Thymus (tissue), 11 donors: ENCODE measurements around the gene SEC11C. TPM values are rescaled to one million over a fixed set of nuclear protein-coding genes. Genes with fewer than 3 reads are reported as not detected.

Source experiments
- DNase-seq, 9 donors: peaks; one replicate each; pipeline ENCODE4 v3.0.0-alpha.2; 2013; ENCODE audit warnings: low spot score in 9 of 9, low read depth in 6 of 9, missing footprints in 1 of 9
- H3K27ac ChIP-seq, 2 donors: one replicate each; pipeline ENCODE4 v1.5.1; 2013; ENCODE audit warnings: control low read depth in 1 of 2, low read depth in 1 of 2, low read length in 1 of 2, mild to moderate bottlenecking in 1 of 2, moderate library complexity in 1 of 2
- H3K27me3 ChIP-seq, 2 donors: one replicate each; pipeline ENCODE4 v1.5.1; 2013; ENCODE audit warnings: low read length in 1 of 2; ENCODE audit not compliant: control insufficient read depth in 2 of 2, insufficient read depth in 1 of 2
- H3K36me3 ChIP-seq, 2 donors: one replicate each; pipeline ENCODE4 v1.5.1; 2013; ENCODE audit warnings: low read length in 1 of 2, mild to moderate bottlenecking in 1 of 2, moderate library complexity in 1 of 2; ENCODE audit not compliant: control insufficient read depth in 2 of 2, insufficient read depth in 2 of 2
- H3K4me1 ChIP-seq, 2 donors: one replicate each; pipeline ENCODE4 v1.5.1; 2013; ENCODE audit warnings: low read length in 2 of 2; ENCODE audit not compliant: control insufficient read depth in 2 of 2, insufficient read depth in 2 of 2
- H3K4me3 ChIP-seq, 2 donors: one replicate each; pipeline ENCODE4 v1.5.1; 2013; ENCODE audit warnings: low read length in 2 of 2, control low read depth in 1 of 2, mild to moderate bottlenecking in 1 of 2
- H3K9me3 ChIP-seq, 2 donors: one replicate each; pipeline ENCODE4 v1.5.1; 2013; ENCODE audit warnings: low read length in 1 of 2, mild to moderate bottlenecking in 1 of 2; ENCODE audit not compliant: control insufficient read depth in 2 of 2, insufficient read depth in 1 of 2
- WGBS: extraction: QIAGEN DNeasy Blood & Tissue Kit; methylation state at CpG from one replicate; pipeline ENCODE4 v1.1.7; 2013; 5-methylcytosine and 5-hydroxymethylcytosine counted together
- polyA plus RNA-seq: library from polyadenylated mRNA; stranded (reverse); fragments of 200-250 nt; gene quantifications from one replicate; pipeline ENCODE4 v1.2.3, GENCODE V29; 2013
- total RNA-seq: library from RNA; stranded (reverse); fragments of 120-200 nt; gene quantifications from one replicate; pipeline ENCODE4 v1.2.4, GENCODE V29; 2013
- donor health status: healthy.

The SEC11C gene
- total and polyA plus RNA-seq, 2 donors, result 86.0 to 92.8 TPM

GRCh38 chr18:59150236-59150635 lies 10.6 kb downstream of the SEC11C start:
- Histone ChIP-seq H3K4me1 (peaks cover 0 to 3% of the 10 kb centered on the region in 2 donors), H3K4me3 (no peak overlapping the region), H3K27me3 (no peaks in the 10 kb centered on the region), H3K9me3 (no peaks in the 10 kb centered on the region), H3K36me3 (peaks cover 3 to 26% of the 10 kb centered on the region in 2 donors), H3K27ac (no peak overlapping the region)
- no peak for DNase-seq
- WGBS, result 93% methylated on average over 11 of the region's 11 CpGs

- H3K9me3 ChIP-seq, result no peaks in the 10 kb centered on the region
- H3K4me3 ChIP-seq, result no peak overlapping the region
- peaks cover 8 to 25% of the 10 kb centered on the region in 2 donors for H3K36me3 ChIP-seq
- no peaks in the 10 kb centered on the region for H3K27me3 ChIP-seq
- no peak overlapping the region for H3K27ac ChIP-seq
- 98% methylated on average over 2 of the region's 2 CpGs for WGBS
- DNase-seq, result no peak
- no peaks in the 10 kb centered on the region for H3K4me1 ChIP-seq
Measured at GRCh38 chr18:59155153-59155552, 15.5 kb downstream of the SEC11C start.

GRCh38 chr18:59156316-59156715 lies 16.6 kb downstream of the SEC11C start:
- H3K4me3 ChIP-seq, result no peak overlapping the region
- H3K27ac ChIP-seq, result no peak overlapping the region
- H3K36me3 ChIP-seq, result peaks cover 8 to 18% of the 10 kb centered on the region in 2 donors
- DNase-seq, result no peak
- WGBS, result 98% methylated on average over 3 of the region's 3 CpGs
- H3K9me3 ChIP-seq, result no peaks in the 10 kb centered on the region
- H3K4me1 ChIP-seq, result no peaks in the 10 kb centered on the region
- H3K27me3 ChIP-seq, result no peaks in the 10 kb centered on the region

- no peaks in the 10 kb centered on the region for H3K27me3 ChIP-seq
- DNase-seq, result no peak
- no peak overlapping the region for H3K27ac ChIP-seq
- 96% methylated on average over 3 of the region's 3 CpGs for WGBS
- H3K36me3 ChIP-seq, result peaks cover 5% of the 10 kb centered on the region in 2 donors
- H3K4me1 ChIP-seq, result no peaks in the 10 kb centered on the region
- H3K9me3 ChIP-seq, result no peaks in the 10 kb centered on the region
- no peak overlapping the region for H3K4me3 ChIP-seq
Measured at GRCh38 chr18:59159265-59159664, 19.6 kb downstream of the SEC11C start.

- Histone ChIP-seq H3K27ac (no peak overlapping the region), H3K27me3 (no peaks in the 10 kb centered on the region), H3K4me1 (no peaks in the 10 kb centered on the region), H3K4me3 (no peak overlapping the region), H3K36me3 (peaks cover 4 to 5% of the 10 kb centered on the region in 2 donors), H3K9me3 (no peaks in the 10 kb centered on the region)
- no peak for DNase-seq
- 87% methylated on average over 10 of the region's 10 CpGs for WGBS
Measured at GRCh38 chr18:59159986-59160385, 20.3 kb downstream of the SEC11C start.

GRCh38 chr18:59172664-59173249 lies 33.1 kb downstream of the SEC11C start:
- H3K27me3 ChIP-seq, result no peaks in the 10 kb centered on the region
- 91% methylated on average over 2 of the region's 2 CpGs for WGBS
- DNase-seq, result no peak
- H3K9me3 ChIP-seq, result no peaks in the 10 kb centered on the region
- H3K27ac ChIP-seq, result no peak overlapping the region
- H3K4me3 ChIP-seq, result no peak overlapping the region
- no peaks in the 10 kb centered on the region for H3K36me3 ChIP-seq
- H3K4me1 ChIP-seq, result no peaks in the 10 kb centered on the region

- H3K4me1 ChIP-seq, result no peaks in the 10 kb centered on the region
- 96% methylated on average over 4 of the region's 4 CpGs for WGBS
- no peak for DNase-seq
- no peak overlapping the region for H3K4me3 ChIP-seq
- no peaks in the 10 kb centered on the region for H3K36me3 ChIP-seq
- H3K27ac ChIP-seq, result no peak overlapping the region
- no peaks in the 10 kb centered on the region for H3K9me3 ChIP-seq
- H3K27me3 ChIP-seq, result no peaks in the 10 kb centered on the region
Measured at GRCh38 chr18:59177485-59177884, 37.8 kb downstream of the SEC11C start.

GRCh38 chr18:59180150-59180845 lies 40.6 kb downstream of the SEC11C start:
- Histone ChIP-seq H3K4me1 (no peaks in the 10 kb centered on the region), H3K27ac (no peak overlapping the region), H3K4me3 (no peak overlapping the region), H3K27me3 (no peaks in the 10 kb centered on the region), H3K36me3 (no peaks in the 10 kb centered on the region), H3K9me3 (no peaks in the 10 kb centered on the region)
- no peak for DNase-seq
- 82% methylated on average over 9 of the region's 9 CpGs for WGBS

- DNase-seq, result no peak
- no peaks in the 10 kb centered on the region for H3K27me3 ChIP-seq
- H3K9me3 ChIP-seq, result no peaks in the 10 kb centered on the region
- no peak overlapping the region for H3K27ac ChIP-seq
- no peak overlapping the region for H3K4me3 ChIP-seq
- H3K4me1 ChIP-seq, result no peaks in the 10 kb centered on the region
- no peaks in the 10 kb centered on the region for H3K36me3 ChIP-seq
- 99% methylated on average over 1 of the region's 1 CpG for WGBS
Measured at GRCh38 chr18:59182673-59183072, 43.0 kb downstream of the SEC11C start.
